Fibroblast of lung (primary cell): ENCODE results near the gene AIFM1.

Experiments used
- CTCF ChIP-seq, 2 donors: IDR thresholded peaks in 1 of 2; conservative IDR thresholded peaks in 1 of 2; 1 replicate in 1 of 2; 2 replicates in 1 of 2; pipeline ENCODE4 v1.5.1; 2011 to 2012; ENCODE audit warnings: low read length in 2 of 2, control low read depth in 1 of 2, inconsistent platforms in 1 of 2, low read depth in 1 of 2, mild to moderate bottlenecking in 1 of 2
- EZH2 ChIP-seq: IDR thresholded peaks from 2 replicates; pipeline ENCODE4 v1.5.1; 2012; ENCODE audit warnings: low read length, control low read depth, mild to moderate bottlenecking; ENCODE audit errors: missing control alignments

GRCh38 chrX:130197464-130197863 lies 31.8 kb upstream of the AIFM1 start:
- TF ChIP-seq CTCF (conservative IDR thresholded peaks at IDR 0.05 in 1 of 2, IDR thresholded peaks at IDR 0.05 in 1 of 2; ENCODE audit: low read depth in 1 of 2, low read length in 2 of 2): no peak
- TF ChIP-seq EZH2: no peak
